ENCODE results near the gene PPP1R16B.

- TF ChIP-seq POLR2AphosphoS5 (IDR thresholded peaks at IDR 0.05; ENCODE audit: low read depth, low read length) (no peak), TAF1 (IDR thresholded peaks at IDR 0.05; ENCODE audit: borderline replicate concordance, insufficient read depth, low read length) (no peak), SIN3A (IDR thresholded peaks at IDR 0.05; ENCODE audit: borderline replicate concordance, insufficient read depth, low read length) (no peak), REST (IDR thresholded peaks at IDR 0.05; ENCODE audit: insufficient read depth in 1 of 2, low read depth in 2 of 2, low read length in 2 of 2) (no peak), FOXP2 (optimal IDR thresholded peaks at IDR 0.05; ENCODE audit: borderline replicate concordance, extremely low read depth, extremely low read length, insufficient read depth) (no peak)
Measured at GRCh38 chr20:38905375-38905774, 99.9 kb downstream of the PPP1R16B start.
